ENCODE results near the gene NOM1.

NOM1 gene

GRCh38 chr7:156985101-156985992, 35.8 kb downstream of the NOM1 start:
- DNase-seq, result no peak

- no peak for DNase-seq
These were observed 36.9 kb downstream of the NOM1 start for GRCh38 chr7:156986378-156986777.

- DNase-seq, result no peak
These were observed 39.1 kb downstream of the NOM1 start for GRCh38 chr7:156988343-156989185.

DNA sequence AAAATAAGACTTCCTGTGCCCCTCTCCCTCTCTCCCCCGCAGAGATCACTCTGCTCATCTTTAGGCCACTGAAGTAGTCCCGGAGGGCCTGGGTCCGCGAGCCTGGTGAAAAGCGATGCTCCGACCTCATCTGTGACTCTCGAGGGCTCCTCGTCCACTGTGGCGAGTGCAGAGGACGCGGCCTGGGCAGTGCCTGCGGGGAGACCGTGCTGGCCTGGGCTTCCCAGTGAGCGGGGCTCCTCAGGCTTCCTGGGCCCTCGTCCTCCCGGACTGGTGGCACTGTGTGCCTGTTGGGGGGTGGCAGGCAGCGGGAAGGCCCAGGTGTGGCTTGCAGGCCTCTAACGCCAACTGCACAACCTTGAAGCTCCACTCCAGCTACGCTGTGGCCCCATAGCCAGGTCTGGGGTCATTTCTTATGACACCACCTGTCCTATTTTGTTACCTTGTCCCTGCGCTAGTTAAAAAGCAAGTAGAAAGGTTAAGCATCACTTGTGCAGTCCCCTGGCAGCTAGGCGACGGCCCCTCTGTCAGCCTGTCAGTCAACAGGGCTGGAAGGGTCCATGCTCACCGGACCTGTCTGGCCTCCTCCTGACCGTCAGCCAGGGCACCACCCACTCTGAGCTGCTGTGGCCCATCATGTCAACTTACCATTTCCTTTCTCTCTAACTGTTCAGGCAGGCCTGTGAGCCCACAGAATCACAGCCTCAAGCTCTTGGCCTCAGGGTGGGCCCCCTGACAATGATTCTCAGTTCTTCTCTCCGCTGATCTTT, 40.4 kb downstream of the NOM1 start:
- DNase-seq, result no peak

- DNase-seq, result peak; percentile 72
These were observed 43.8 kb downstream of the NOM1 start for GRCh38 chr7:156993021-156993924.

- peak; percentile 42 for DNase-seq
These were observed 44.4 kb downstream of the NOM1 start for GRCh38 chr7:156993925-156994235.

DNA sequence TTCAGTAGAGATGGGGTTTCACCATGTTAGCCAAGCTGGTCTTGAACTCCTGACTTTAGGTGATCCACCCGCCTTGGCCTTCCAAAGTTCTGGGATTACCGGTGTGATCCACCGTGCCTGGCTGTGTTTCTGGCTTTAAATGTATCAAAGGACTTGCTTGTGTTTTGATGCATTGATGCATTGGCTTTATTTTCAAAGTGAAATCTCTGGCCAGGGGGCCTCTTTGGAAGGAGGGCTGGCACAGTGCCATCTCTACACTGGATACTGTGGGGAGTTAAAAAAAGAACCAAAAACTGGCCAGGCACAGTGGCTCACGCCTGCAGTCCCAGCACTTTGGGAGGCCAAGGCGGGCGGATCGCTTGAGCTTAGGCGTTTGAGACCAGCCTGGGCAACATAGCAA, 44.9 kb downstream of the NOM1 start:
- DNase-seq, result no peak

- peak; percentile 52 for DNase-seq
These were observed 49.8 kb downstream of the NOM1 start for GRCh38 chr7:156998988-156999957.

DNA sequence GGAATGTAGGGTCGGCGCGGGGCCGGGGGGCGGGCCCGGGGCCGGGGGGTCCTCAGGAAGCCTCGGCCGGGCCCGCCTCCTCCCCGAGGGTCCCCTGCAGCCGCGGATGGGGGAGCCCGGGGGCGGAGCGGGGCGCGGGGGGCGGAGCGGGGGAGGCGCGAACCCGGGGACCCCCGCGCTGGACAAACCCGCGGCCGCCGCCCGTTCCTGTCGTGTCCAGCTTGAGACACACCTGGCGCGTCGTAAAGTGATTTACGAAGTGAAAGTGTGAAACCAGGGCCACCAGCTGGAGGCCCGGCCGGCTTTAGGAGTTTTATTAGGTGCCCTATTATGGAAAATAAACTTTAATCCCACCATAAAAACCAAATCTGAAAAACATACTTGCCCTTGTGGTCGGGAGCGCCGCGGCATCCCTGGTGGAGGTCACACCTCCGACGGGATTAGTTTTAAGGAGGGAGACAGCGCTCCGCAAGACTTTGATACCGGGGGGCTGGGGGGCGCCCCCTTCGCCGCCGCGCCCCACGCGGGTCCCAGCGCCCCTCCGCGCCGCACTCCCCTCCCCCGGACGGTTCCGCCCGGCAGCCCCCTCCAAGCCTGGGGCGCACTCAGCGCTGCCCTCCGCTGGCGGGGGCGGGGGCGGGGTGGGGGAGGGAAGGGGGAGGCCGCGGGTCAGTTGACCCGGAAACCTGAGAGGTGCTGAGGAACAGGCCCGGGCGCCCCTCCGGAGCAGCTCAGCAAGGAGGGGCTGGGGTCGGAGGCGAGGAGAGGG, 50.6 kb downstream of the NOM1 start:
- DNase-seq, result peak; percentile 36

GRCh38 chr7:157000741-157001653, 51.5 kb downstream of the NOM1 start:
- no peak for DNase-seq

- DNase-seq, result no peak
These were observed 52.7 kb downstream of the NOM1 start for GRCh38 chr7:157001920-157002818.

- DNase-seq, result no peak
These were observed 53.4 kb downstream of the NOM1 start for GRCh38 chr7:157002819-157003421.

GRCh38 chr7:157003445-157003755, 53.9 kb downstream of the NOM1 start:
- no peak for DNase-seq

DNA sequence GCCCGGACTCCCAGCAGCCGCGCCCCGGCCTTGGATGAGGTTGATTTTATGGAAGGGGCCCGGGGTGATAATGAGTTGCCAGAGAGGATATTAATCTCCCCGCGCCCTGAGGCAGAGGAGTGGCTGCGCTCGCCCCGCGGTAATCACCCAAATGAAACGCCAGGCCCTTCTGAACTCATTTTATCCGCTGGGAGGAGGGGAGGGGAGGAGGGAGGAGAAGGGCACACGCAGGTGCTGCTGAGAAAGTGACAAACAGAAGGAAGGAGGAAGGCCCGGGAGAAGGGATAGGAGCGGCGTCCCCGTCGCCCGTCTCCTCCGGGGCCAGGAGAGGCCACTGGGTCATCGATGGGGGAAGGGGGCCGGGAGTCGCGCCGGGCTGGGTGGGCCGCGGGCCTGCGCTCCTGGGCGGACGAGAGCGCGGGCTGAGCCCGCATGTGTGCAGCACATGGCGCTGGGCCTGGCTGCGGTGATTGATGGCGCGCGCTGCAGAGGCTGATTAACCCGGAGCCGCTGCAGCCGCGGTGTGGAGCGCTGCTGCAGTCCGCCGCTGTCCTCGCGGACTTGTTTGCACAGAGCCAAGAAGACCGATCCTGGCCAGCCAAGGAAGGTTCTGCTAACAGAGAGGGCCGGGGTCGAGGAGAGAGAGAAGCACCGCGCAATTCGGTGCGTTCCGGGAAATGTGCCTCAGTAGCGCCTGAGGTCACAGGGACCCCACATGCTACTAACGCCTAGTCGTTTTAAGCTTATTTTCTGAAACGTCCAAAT, 54.4 kb downstream of the NOM1 start:
- no peak for DNase-seq

DNA sequence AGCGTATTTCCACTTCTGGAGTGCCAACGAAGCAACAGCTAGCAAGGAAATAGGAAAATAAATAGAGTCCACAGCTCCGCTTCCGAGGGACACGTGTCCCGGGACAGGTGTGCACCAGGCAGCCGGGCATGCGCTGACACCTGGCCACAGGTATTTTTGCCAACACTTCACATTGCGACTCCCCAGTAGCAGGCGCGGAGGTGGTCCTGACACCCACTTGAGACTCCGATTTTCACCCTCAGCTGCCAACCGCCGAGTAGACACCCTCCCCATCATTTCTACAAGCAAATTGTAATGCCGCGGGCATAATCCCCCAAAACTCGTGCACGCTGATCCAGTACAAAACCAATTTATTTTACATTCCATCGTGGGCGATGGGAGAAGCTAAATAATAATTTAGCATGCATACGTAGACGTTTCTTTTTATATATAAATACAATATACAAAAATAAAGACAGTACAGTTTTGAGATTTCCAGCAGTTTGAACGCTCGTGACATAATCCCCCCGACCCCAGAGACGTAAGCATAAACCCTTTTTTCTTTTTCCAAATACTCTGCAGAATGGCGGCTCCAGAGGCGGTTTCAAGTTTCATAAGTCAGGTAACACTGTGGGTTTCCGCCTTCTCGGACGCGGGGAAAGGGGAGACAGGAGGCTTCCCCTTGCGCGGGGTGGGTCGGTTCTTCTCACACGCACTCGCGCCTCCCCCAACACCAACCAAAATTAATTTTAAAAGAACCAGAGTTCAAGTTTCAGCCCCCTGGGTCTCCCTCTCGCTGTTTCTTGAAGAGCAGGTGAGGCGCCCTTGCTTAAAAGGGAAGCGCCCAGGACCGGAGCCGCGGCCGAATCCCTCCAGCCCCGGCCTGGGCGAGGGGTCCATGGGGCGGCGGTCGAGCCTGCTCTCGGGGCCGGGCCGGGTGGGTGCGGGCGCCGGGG, 55.3 kb downstream of the NOM1 start:
- DNase-seq, result no peak
